ENCODE measurements around the gene ZNF148. TPM values are rescaled to one million over a fixed set of nuclear protein-coding genes. Genes with fewer than 3 reads are reported as not detected.
"Not testable (repeated sequence)": the region's sequence is repeated elsewhere in the genome, so short reads cannot be mapped to it uniquely, and the experiment has no call there.

ZNF148 gene
- total and polyA plus RNA-seq, 2 of the 4 experiments (the other 2 are of a cell fraction): 9.4 to 65.2 TPM

GRCh38 chr3:125389282-125389681, 14.2 kb upstream of the ZNF148 start:
- WGBS, 2 experiments (ENCODE audit: extremely low coverage in 2 of 2, insufficient read length in 1 of 2): 82% methylated on average over 3 of the region's 7 CpGs; no CpG with 5 or more reads in 1 of the 2 experiments

GRCh38 chr3:125388369-125388768, 13.2 kb upstream of the ZNF148 start:
- dilution Hi-C loops (cut with HindIII; ENCODE audit: low sequenced_read_pairs, unreplicated experiment); H3K9me1 ChIP-seq (ENCODE audit: insufficient read depth, low read length); H4K91ac ChIP-seq (ENCODE audit: insufficient read depth, low read depth, low read length); H3K27ac ChIP-seq (ENCODE audit: insufficient read depth, low read length); H4K8ac ChIP-seq (ENCODE audit: low read depth in 2 of 2, low read length in 2 of 2); H3K14ac ChIP-seq (replicated peaks; ENCODE audit: low read depth, low read length); H2BK20ac ChIP-seq (ENCODE audit: low read depth, low read length); H2AK5ac ChIP-seq (ENCODE audit: low read depth, low read length); H2BK15ac ChIP-seq (ENCODE audit: low read depth, low read length); ATAC-seq (ENCODE audit: low read depth); H3K36me3 ChIP-seq (ENCODE audit: control insufficient read depth, insufficient read depth, low read length); H3K4ac ChIP-seq (ENCODE audit: low read depth, low read length); BruUV-seq (replicated peaks); in situ Hi-C loops (cut with MboI; ENCODE audit: low sequenced_read_pairs); H3K23ac ChIP-seq (ENCODE audit: low read depth, low read length); POLR2A ChIA-PET (ENCODE audit: unreplicated experiment); H2AFZ ChIP-seq (replicated peaks; ENCODE audit: low read length, poor library complexity); H3K4me2 ChIP-seq (ENCODE audit: low read depth, low read length); H3K79me1 ChIP-seq (ENCODE audit: low read depth in 1 of 2, low read length in 2 of 2); H4K5ac ChIP-seq (ENCODE audit: low read depth, low read length); H2AK9ac ChIP-seq (replicated peaks; ENCODE audit: low read depth, low read length, poor library complexity); H3K4me3 ChIP-seq (ENCODE audit: insufficient read depth, low read depth, low read length); CTCF ChIA-PET; DNase-seq; H2BK5ac ChIP-seq (ENCODE audit: low read depth, low read length, poor library complexity, severe bottlenecking); H3K4me1 ChIP-seq (ENCODE audit: control insufficient read depth, insufficient read depth, low read length); H3K18ac ChIP-seq (ENCODE audit: low read depth, low read length); intact Hi-C loops (cut with micrococcal nuclease); H3K9ac ChIP-seq (ENCODE audit: low read depth, low read length); H4K20me1 ChIP-seq (ENCODE audit: insufficient read depth, low read length); H3K56ac ChIP-seq (ENCODE audit: extremely low read depth, insufficient read depth, low read length); H2BK120ac ChIP-seq (ENCODE audit: low read depth, low read length); H3K9me3 ChIP-seq (ENCODE audit: control insufficient read depth, insufficient read depth, low read length); H3K27me3 ChIP-seq (ENCODE audit: control insufficient read depth, insufficient read depth, low read length): not testable (repeated sequence)
- no CpG with 5 or more reads among the region's 5 CpGs for WGBS, 2 experiments (ENCODE audit: extremely low coverage in 2 of 2, insufficient read length in 1 of 2)

More at GRCh38 chr3:125389282-125389681, 14.2 kb upstream of the ZNF148 start:
- Histone ChIP-seq H3K56ac (ENCODE audit: extremely low read depth, insufficient read depth, low read length) (no peak overlapping the region), H2AK9ac (replicated peaks; ENCODE audit: low read depth, low read length, poor library complexity) (no peak overlapping the region), H4K5ac (ENCODE audit: low read depth, low read length) (no peak overlapping the region), H3K9me1 (ENCODE audit: insufficient read depth, low read length) (no peaks in the 10 kb centered on the region), H3K27ac (ENCODE audit: insufficient read depth, low read length) (no peak overlapping the region), H3K79me1 (ENCODE audit: low read depth in 1 of 2, low read length in 2 of 2) (no peaks in the 10 kb centered on the region), H3K4me1 (ENCODE audit: control insufficient read depth, insufficient read depth, low read length) (peaks cover 4% of the 10 kb centered on the region), H4K20me1 (ENCODE audit: insufficient read depth, low read length) (no peaks in the 10 kb centered on the region), H3K18ac (ENCODE audit: low read depth, low read length) (no peak overlapping the region), H3K9me3 (ENCODE audit: control insufficient read depth, insufficient read depth, low read length) (no peaks in the 10 kb centered on the region), H3K14ac (replicated peaks; ENCODE audit: low read depth, low read length) (no peak overlapping the region), H2BK20ac (ENCODE audit: low read depth, low read length) (no peak overlapping the region), H3K23ac (ENCODE audit: low read depth, low read length) (no peak overlapping the region), H2AFZ (replicated peaks; ENCODE audit: low read length, poor library complexity) (no peak overlapping the region), H3K4ac (ENCODE audit: low read depth, low read length) (no peak overlapping the region), H3K36me3 (ENCODE audit: control insufficient read depth, insufficient read depth, low read length) (no peaks in the 10 kb centered on the region), H2BK15ac (ENCODE audit: low read depth, low read length) (no peak overlapping the region), H4K91ac (ENCODE audit: insufficient read depth, low read depth, low read length) (no peak overlapping the region), H2AK5ac (ENCODE audit: low read depth, low read length) (no peak overlapping the region), H2BK5ac (ENCODE audit: low read depth, low read length, poor library complexity, severe bottlenecking) (no peak overlapping the region), H3K27me3 (ENCODE audit: control insufficient read depth, insufficient read depth, low read length) (no peaks in the 10 kb centered on the region), H3K4me2 (ENCODE audit: low read depth, low read length) (no peak overlapping the region), H3K4me3 (ENCODE audit: insufficient read depth, low read depth, low read length) (no peak overlapping the region), H2BK120ac (ENCODE audit: low read depth, low read length) (no peak overlapping the region), H3K9ac (ENCODE audit: low read depth, low read length) (no peak overlapping the region), H4K8ac (ENCODE audit: low read depth in 2 of 2, low read length in 2 of 2) (no peak overlapping the region)
- no TSS peak for BruUV-seq (replicated peaks)
- ChIA-PET POLR2A (ENCODE audit: unreplicated experiment) (no interaction called here), CTCF (no interaction called here)
- DNase-seq (no peak), ATAC-seq (ENCODE audit: low read depth) (no peak)
- in situ Hi-C loops (cut with MboI; ENCODE audit: low sequenced_read_pairs) (no loop called here), intact Hi-C loops (cut with micrococcal nuclease) (no loop called here), dilution Hi-C loops (cut with HindIII; ENCODE audit: low sequenced_read_pairs, unreplicated experiment) (no loop called here)
- TF ChIP-seq RAD21 (IDR thresholded peaks at IDR 0.05; ENCODE audit: low read length) (no peak), MXI1 (IDR thresholded peaks at IDR 0.05; ENCODE audit: borderline replicate concordance, low read depth, low read length) (no peak), RCOR1 (IDR thresholded peaks at IDR 0.05; ENCODE audit: insufficient replicate concordance, low read length) (no peak), MAZ (IDR thresholded peaks at IDR 0.05; ENCODE audit: borderline replicate concordance, low read depth, low read length) (no peak), BHLHE40 (IDR thresholded peaks at IDR 0.05; ENCODE audit: low read depth, low read length) (no peak)

Measured in IMR-90 (cell line).